ENCODE measurements around the gene DNAH6. TPM values are rescaled to one million over a fixed set of nuclear protein-coding genes. Genes with fewer than 3 reads are reported as not detected.

The DNAH6 gene
- total RNA-seq, 1 experiment from 2014 or later = not detected

DNA sequence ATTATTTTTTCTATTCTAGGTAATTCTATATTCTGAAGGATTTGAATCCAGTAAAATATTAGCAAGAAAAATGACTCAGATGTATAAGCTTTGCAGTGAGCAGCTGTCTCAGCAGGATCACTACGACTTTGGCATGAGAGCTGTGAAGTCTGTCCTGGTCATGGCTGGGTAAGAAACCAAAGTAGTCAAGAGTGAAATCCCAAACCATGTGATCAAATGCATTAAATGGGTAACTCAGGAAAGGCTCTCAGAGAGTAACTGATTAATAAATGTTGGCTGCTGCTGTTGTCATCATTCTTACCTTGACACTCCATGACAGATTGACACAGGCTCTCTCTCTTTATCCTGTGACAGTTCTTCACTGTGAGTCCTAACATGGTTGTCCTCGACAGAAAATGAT lies 124.1 kb downstream of the DNAH6 start:
- Histone ChIP-seq H3K27me3 (replicated peaks; ENCODE audit: insufficient read depth, low read depth, low read length, poor library complexity) (peaks cover 12% of the 10 kb centered on the region), H3K4me1 (ENCODE audit: insufficient read depth, low read length, poor library complexity, severe bottlenecking) (no peaks in the 10 kb centered on the region), H3K36me3 (ENCODE audit: insufficient read depth, low read length, poor library complexity, severe bottlenecking) (no peaks in the 10 kb centered on the region), H3K27ac (ENCODE audit: low read depth, low read length, poor library complexity, severe bottlenecking) (no peak overlapping the region), H3K4me3 (ENCODE audit: low read depth, low read length, poor library complexity, severe bottlenecking) (no peak overlapping the region), H3K9me3 (ENCODE audit: low read depth, low read length, poor library complexity, severe bottlenecking) (no peaks in the 10 kb centered on the region)
- no peak for DNase-seq (ENCODE audit: low spot score)
- ChIA-PET CTCF (no interaction called here), POLR2A (ENCODE audit: low non-redundant PET) (no interaction called here)
- TF ChIP-seq EZH2 (IDR thresholded peaks at IDR 0.05; ENCODE audit: borderline replicate concordance, low read depth, low read length, poor library complexity, severe bottlenecking) = no peak
- TF ChIP-seq, protein P1, sequence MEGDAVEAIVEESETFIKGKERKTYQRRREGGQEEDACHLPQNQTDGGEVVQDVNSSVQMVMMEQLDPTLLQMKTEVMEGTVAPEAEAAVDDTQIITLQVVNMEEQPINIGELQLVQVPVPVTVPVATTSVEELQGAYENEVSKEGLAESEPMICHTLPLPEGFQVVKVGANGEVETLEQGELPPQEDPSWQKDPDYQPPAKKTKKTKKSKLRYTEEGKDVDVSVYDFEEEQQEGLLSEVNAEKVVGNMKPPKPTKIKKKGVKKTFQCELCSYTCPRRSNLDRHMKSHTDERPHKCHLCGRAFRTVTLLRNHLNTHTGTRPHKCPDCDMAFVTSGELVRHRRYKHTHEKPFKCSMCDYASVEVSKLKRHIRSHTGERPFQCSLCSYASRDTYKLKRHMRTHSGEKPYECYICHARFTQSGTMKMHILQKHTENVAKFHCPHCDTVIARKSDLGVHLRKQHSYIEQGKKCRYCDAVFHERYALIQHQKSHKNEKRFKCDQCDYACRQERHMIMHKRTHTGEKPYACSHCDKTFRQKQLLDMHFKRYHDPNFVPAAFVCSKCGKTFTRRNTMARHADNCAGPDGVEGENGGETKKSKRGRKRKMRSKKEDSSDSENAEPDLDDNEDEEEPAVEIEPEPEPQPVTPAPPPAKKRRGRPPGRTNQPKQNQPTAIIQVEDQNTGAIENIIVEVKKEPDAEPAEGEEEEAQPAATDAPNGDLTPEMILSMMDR (conservative IDR thresholded peaks at IDR 0.05; ENCODE audit: low read depth, low read length) = no peak
- BruUV-seq (replicated peaks) = no TSS peak
- intact Hi-C loops (cut with micrococcal nuclease; ENCODE audit: unreplicated experiment) = no loop called here

DNA sequence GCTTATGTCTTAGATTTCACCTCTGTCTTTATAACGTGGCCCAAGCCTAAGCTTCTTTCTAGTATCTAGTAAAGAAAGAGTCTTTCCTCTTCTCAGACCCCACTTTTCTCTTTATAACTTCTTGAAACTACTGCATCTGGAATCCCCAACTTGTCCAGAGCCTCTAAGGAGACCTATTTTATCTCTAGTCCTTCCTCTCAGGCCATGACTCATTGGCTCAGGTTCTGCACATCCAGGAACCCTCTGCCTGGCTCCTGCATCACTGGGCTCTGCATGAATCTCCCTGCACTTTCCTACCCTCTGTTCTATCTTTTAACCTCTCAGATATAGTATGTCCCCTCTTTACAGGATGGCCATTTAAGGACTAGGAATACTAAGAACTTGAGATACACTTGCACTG lies 124.7 kb downstream of the DNAH6 start:
- Histone ChIP-seq H3K27me3 (replicated peaks; ENCODE audit: insufficient read depth, low read depth, low read length, poor library complexity) (peaks cover 12% of the 10 kb centered on the region), H3K4me3 (ENCODE audit: low read depth, low read length, poor library complexity, severe bottlenecking) (no peak overlapping the region), H3K4me1 (ENCODE audit: insufficient read depth, low read length, poor library complexity, severe bottlenecking) (no peaks in the 10 kb centered on the region), H3K9me3 (ENCODE audit: low read depth, low read length, poor library complexity, severe bottlenecking) (no peaks in the 10 kb centered on the region), H3K27ac (ENCODE audit: low read depth, low read length, poor library complexity, severe bottlenecking) (no peak overlapping the region), H3K36me3 (ENCODE audit: insufficient read depth, low read length, poor library complexity, severe bottlenecking) (no peaks in the 10 kb centered on the region)
- no peak for TF ChIP-seq EZH2 (IDR thresholded peaks at IDR 0.05; ENCODE audit: borderline replicate concordance, low read depth, low read length, poor library complexity, severe bottlenecking)
- TF ChIP-seq, protein P1 (conservative IDR thresholded peaks at IDR 0.05; ENCODE audit: low read depth, low read length) = no peak
- ChIA-PET POLR2A (ENCODE audit: low non-redundant PET) (no interaction called here), CTCF (no interaction called here)
- intact Hi-C loops (cut with micrococcal nuclease; ENCODE audit: unreplicated experiment) = no loop called here
- DNase-seq (ENCODE audit: low spot score) = no peak
- BruUV-seq (replicated peaks) = no TSS peak

DNA sequence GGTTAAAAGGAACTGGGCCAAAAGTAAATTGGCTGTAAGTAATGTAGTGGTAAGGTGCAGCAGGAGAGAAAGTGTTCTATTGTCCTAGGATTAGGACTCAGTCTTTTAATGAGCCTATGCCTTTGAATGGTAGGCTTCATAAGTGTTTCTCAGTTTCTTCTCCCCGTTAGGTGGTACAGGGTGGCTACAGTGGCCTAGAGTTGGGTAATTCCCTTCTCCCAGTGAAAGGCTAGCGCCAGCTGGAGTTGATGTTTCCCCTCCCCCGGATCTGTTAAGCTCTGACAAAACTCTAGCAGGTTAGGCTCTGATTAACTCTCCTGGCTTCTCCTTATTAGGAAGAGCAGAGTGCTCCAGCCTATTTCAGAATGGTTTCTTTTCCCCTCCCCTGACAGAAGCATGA lies 127.7 kb downstream of the DNAH6 start:
- no peak overlapping the region for H3K4me3 ChIP-seq (ENCODE audit: low read depth, low read length, poor library complexity, severe bottlenecking)
- intact Hi-C loops (cut with micrococcal nuclease; ENCODE audit: unreplicated experiment) = no loop called here
- H3K27me3 ChIP-seq (replicated peaks; ENCODE audit: insufficient read depth, low read depth, low read length, poor library complexity) = peaks cover 12% of the 10 kb centered on the region
- no peaks in the 10 kb centered on the region for H3K9me3 ChIP-seq (ENCODE audit: low read depth, low read length, poor library complexity, severe bottlenecking)
- H3K27ac ChIP-seq (ENCODE audit: low read depth, low read length, poor library complexity, severe bottlenecking) = no peak overlapping the region
- no TSS peak for BruUV-seq (replicated peaks)
- TF ChIP-seq, protein P1 (conservative IDR thresholded peaks at IDR 0.05; ENCODE audit: low read depth, low read length) = no peak
- no peak for TF ChIP-seq EZH2 (IDR thresholded peaks at IDR 0.05; ENCODE audit: borderline replicate concordance, low read depth, low read length, poor library complexity, severe bottlenecking)
- no peak for DNase-seq (ENCODE audit: low spot score)
- H3K36me3 ChIP-seq (ENCODE audit: insufficient read depth, low read length, poor library complexity, severe bottlenecking) = no peaks in the 10 kb centered on the region
- ChIA-PET CTCF (no interaction called here), POLR2A (ENCODE audit: low non-redundant PET) (no interaction called here)
- no peaks in the 10 kb centered on the region for H3K4me1 ChIP-seq (ENCODE audit: insufficient read depth, low read length, poor library complexity, severe bottlenecking)
